IMR-90 (cell line): Measurements from ENCODE around the gene FITM2. TPM values are rescaled to one million over a fixed set of nuclear protein-coding genes. Genes with fewer than 3 reads are reported as not detected.

Experiments
- ATAC-seq: fragments of 200-7000 bp; cut with Tn5 transposase; 2 replicates; pipeline ENCODE4 v1.9.1; 2020; ENCODE audit warnings: low read depth, mild to moderate bottlenecking, moderate library complexity
- BruUV-seq: library from RNA; stranded (reverse); fragments of 400-500 nt; replicated peaks from 2 replicates; lab custom pipeline; 2021; lab: Mats Ljungman, UMichigan
- CTCF ChIA-PET: fragments of 300-600 bp; formaldehyde crosslinking; extraction: SDS; loops from one replicate; lab custom pipeline; 2021; ENCODE audit warnings: antibody characterized with exemption; lab: Yijun Ruan, JAX
- POLR2A ChIA-PET: fragments of 300-600 bp; sonication (Branson Sonifier 250); formaldehyde crosslinking; loops from one replicate; lab custom pipeline; 2022; ENCODE audit warnings: antibody characterized with exemption; ENCODE audit not compliant: unreplicated experiment; lab: Charles Lee
- DNase-seq: peaks from one replicate; pipeline ENCODE4 v3.0.0; 2013
- H2AFZ ChIP-seq: replicated peaks from 2 replicates; pipeline ENCODE3; 2013; ENCODE audit warnings: low read length, mild to moderate bottlenecking; ENCODE audit not compliant: poor library complexity
- H2AK5ac ChIP-seq: 2 replicates; pipeline ENCODE4 v1.6.1; 2013; ENCODE audit warnings: low read depth, low read length, inconsistent platforms
- H2AK9ac ChIP-seq: replicated peaks from 2 replicates; pipeline ENCODE3; 2013; ENCODE audit warnings: mild to moderate bottlenecking, low read depth, low read length, moderate library complexity; ENCODE audit not compliant: poor library complexity
- H2BK120ac ChIP-seq: 2 replicates; pipeline ENCODE4 v1.6.1; 2013; ENCODE audit warnings: low read depth, low read length, inconsistent platforms
- H2BK15ac ChIP-seq: 3 replicates; pipeline ENCODE4 v1.6.1; 2013; ENCODE audit warnings: low read depth, low read length, inconsistent platforms
- H2BK20ac ChIP-seq: 2 replicates; pipeline ENCODE4 v1.6.1; 2013; ENCODE audit warnings: low read depth, mild to moderate bottlenecking, inconsistent platforms, low read length, moderate library complexity
- H2BK5ac ChIP-seq: 2 replicates; pipeline ENCODE4 v1.6.1; 2013; ENCODE audit warnings: mild to moderate bottlenecking, low read depth, low read length, inconsistent platforms; ENCODE audit not compliant: poor library complexity, severe bottlenecking
- H3K14ac ChIP-seq: replicated peaks from 2 replicates; pipeline ENCODE4 v1.6.1; 2013; ENCODE audit warnings: low read depth, low read length, inconsistent platforms
- H3K18ac ChIP-seq: 2 replicates; pipeline ENCODE4 v1.6.1; 2013; ENCODE audit warnings: low read depth, low read length, control low read depth
- H3K23ac ChIP-seq: 2 replicates; pipeline ENCODE4 v1.6.1; 2013; ENCODE audit warnings: low read depth, low read length, inconsistent platforms
- H3K27ac ChIP-seq: 2 replicates; pipeline ENCODE4 v1.5.1; 2013; ENCODE audit warnings: mild to moderate bottlenecking, control low read depth, low read length; ENCODE audit not compliant: insufficient read depth
- H3K27me3 ChIP-seq: 2 replicates; pipeline ENCODE4 v1.6.1; 2013; ENCODE audit warnings: low read length; ENCODE audit not compliant: control insufficient read depth, insufficient read depth
- H3K36me3 ChIP-seq: 2 replicates; pipeline ENCODE4 v1.6.1; 2013; ENCODE audit warnings: low read length, mixed read lengths; ENCODE audit not compliant: control insufficient read depth, insufficient read depth
- H3K4ac ChIP-seq: 2 replicates; pipeline ENCODE4 v1.6.1; 2013; ENCODE audit warnings: low read depth, low read length, inconsistent platforms
- H3K4me1 ChIP-seq: 2 replicates; pipeline ENCODE4 v1.6.1; 2013; ENCODE audit warnings: low read length, mixed read lengths; ENCODE audit not compliant: control insufficient read depth, insufficient read depth
- H3K4me2 ChIP-seq: 2 replicates; pipeline ENCODE4 v1.6.1; 2013; ENCODE audit warnings: low read depth, mild to moderate bottlenecking, control low read depth, low read length, moderate library complexity
- H3K4me3 ChIP-seq: 2 replicates; pipeline ENCODE4 v1.5.1; 2013; ENCODE audit warnings: low read depth, mild to moderate bottlenecking, control low read depth, low read length, moderate library complexity; ENCODE audit not compliant: insufficient read depth
- H3K56ac ChIP-seq: 2 replicates; pipeline ENCODE4 v1.6.1; 2013; ENCODE audit warnings: low read length, inconsistent platforms; ENCODE audit not compliant: insufficient read depth; ENCODE audit errors: extremely low read depth
- H3K79me1 ChIP-seq, 2 experiments: 2 replicates each; pipeline ENCODE4 v1.6.1; 2013; ENCODE audit warnings: low read length in 2 of 2, inconsistent platforms in 1 of 2, low read depth in 1 of 2
- H3K9ac ChIP-seq: 2 replicates; pipeline ENCODE4 v1.6.1; 2013; ENCODE audit warnings: low read depth, low read length, control low read depth
- H3K9me1 ChIP-seq: 2 replicates; pipeline ENCODE4 v1.6.1; 2013; ENCODE audit warnings: low read length, inconsistent platforms; ENCODE audit not compliant: insufficient read depth
- H3K9me3 ChIP-seq: 2 replicates; pipeline ENCODE4 v1.6.1; 2013; ENCODE audit warnings: low read length; ENCODE audit not compliant: control insufficient read depth, insufficient read depth
- H4K20me1 ChIP-seq: 2 replicates; pipeline ENCODE4 v1.6.1; 2013; ENCODE audit warnings: low read length, inconsistent platforms; ENCODE audit not compliant: insufficient read depth
- H4K5ac ChIP-seq: 2 replicates; pipeline ENCODE4 v1.6.1; 2013; ENCODE audit warnings: mild to moderate bottlenecking, low read depth, low read length, control low read depth
- H4K8ac ChIP-seq, 2 experiments: 2 replicates each; pipeline ENCODE4 v1.6.1; 2013; ENCODE audit warnings: low read depth in 2 of 2, low read length in 2 of 2, control low read depth in 1 of 2, inconsistent platforms in 1 of 2
- H4K91ac ChIP-seq: 2 replicates; pipeline ENCODE4 v1.6.1; 2013; ENCODE audit warnings: low read depth, low read length, inconsistent platforms; ENCODE audit not compliant: insufficient read depth
- BHLHE40 ChIP-seq: fragments of 150-350 bp; IDR thresholded peaks from 2 replicates; pipeline ENCODE4 v1.6.1; 2016; ENCODE audit warnings: mild to moderate bottlenecking, low read depth, low read length
- MXI1 ChIP-seq: IDR thresholded peaks from 2 replicates; pipeline ENCODE4 v1.6.1; 2012; ENCODE audit warnings: low read depth, mild to moderate bottlenecking, low read length, moderate library complexity, borderline replicate concordance
- RAD21 ChIP-seq: IDR thresholded peaks from 2 replicates; pipeline ENCODE4 v1.6.1; 2012; ENCODE audit warnings: low read length, improper control_type of control experiment
- WGBS, 2 experiments: methylation state at CpG; one replicate each; pipeline versions ENCODE4 v1.1.5 to v1.1.7; 2013; ENCODE audit warnings: missing lambda C conversion rate in 2 of 2; ENCODE audit not compliant: insufficient read length in 1 of 2; ENCODE audit errors: extremely low coverage in 2 of 2; 5-methylcytosine and 5-hydroxymethylcytosine counted together
- dilution Hi-C: fragments of 300-500 bp; cut with HindIII; formaldehyde crosslinking; loops from one replicate; pipeline ENCODE4 v1.14.3; 2018; ENCODE audit warnings: low sequenced_read_pairs; ENCODE audit not compliant: unreplicated experiment
- in situ Hi-C: fragments of 300-500 bp; cut with MboI; formaldehyde crosslinking; loops from 3 replicates; pipeline ENCODE4 v1.14.3; 2019; ENCODE audit warnings: low sequenced_read_pairs, inconsistent platforms, mixed read lengths
- intact Hi-C: fragments of 100-400 bp; cut with micrococcal nuclease; formaldehyde crosslinking; loops from 2 replicates; pipeline ENCODE4 v1.10.0; 2022
- polyA plus RNA-seq, 3 experiments: library from polyadenylated mRNA; depleted of rRNA; stranded (reverse); fragments of >200 nt; gene quantifications; 2 replicates each; pipeline ENCODE4 v1.2.3, GENCODE V29; 2012; ENCODE audit warnings: low replicate concordance in 1 of 3
- total RNA-seq: library from RNA; depleted of rRNA; stranded (reverse); fragments of >200 nt; gene quantifications from 2 replicates; pipeline ENCODE4 v1.2.3, GENCODE V29; 2012
- TF ChIP-seq, protein P1 (sequence below): conservative IDR thresholded peaks from 2 replicates; pipeline ENCODE4 v1.5.1; 2012; ENCODE audit warnings: mild to moderate bottlenecking, low read depth, low read length, improper control_type of control experiment

The FITM2 gene
- total and polyA plus RNA-seq, 2 of the 4 experiments (the other 2 are of a cell fraction): 3.4 to 6.5 TPM

- no peak for TF ChIP-seq BHLHE40
- TF ChIP-seq, protein P1, sequence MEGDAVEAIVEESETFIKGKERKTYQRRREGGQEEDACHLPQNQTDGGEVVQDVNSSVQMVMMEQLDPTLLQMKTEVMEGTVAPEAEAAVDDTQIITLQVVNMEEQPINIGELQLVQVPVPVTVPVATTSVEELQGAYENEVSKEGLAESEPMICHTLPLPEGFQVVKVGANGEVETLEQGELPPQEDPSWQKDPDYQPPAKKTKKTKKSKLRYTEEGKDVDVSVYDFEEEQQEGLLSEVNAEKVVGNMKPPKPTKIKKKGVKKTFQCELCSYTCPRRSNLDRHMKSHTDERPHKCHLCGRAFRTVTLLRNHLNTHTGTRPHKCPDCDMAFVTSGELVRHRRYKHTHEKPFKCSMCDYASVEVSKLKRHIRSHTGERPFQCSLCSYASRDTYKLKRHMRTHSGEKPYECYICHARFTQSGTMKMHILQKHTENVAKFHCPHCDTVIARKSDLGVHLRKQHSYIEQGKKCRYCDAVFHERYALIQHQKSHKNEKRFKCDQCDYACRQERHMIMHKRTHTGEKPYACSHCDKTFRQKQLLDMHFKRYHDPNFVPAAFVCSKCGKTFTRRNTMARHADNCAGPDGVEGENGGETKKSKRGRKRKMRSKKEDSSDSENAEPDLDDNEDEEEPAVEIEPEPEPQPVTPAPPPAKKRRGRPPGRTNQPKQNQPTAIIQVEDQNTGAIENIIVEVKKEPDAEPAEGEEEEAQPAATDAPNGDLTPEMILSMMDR: no peak
- no peak for TF ChIP-seq MXI1
- no peak for TF ChIP-seq RAD21
- Histone ChIP-seq H2AK5ac (no peak overlapping the region), H3K4me1 (no peaks in the 10 kb centered on the region), H4K20me1 (no peaks in the 10 kb centered on the region), H3K9ac (no peak overlapping the region), H2AFZ (no peak overlapping the region), H2BK15ac (no peak overlapping the region), H3K23ac (no peak overlapping the region), H3K9me1 (peaks cover 3% of the 10 kb centered on the region; the same call in 1 of the 2 replicates), H4K8ac (no peak overlapping the region), H3K4me3 (no peak overlapping the region), H3K18ac (no peak overlapping the region), H3K4me2 (no peak overlapping the region), H3K27me3 (no peaks in the 10 kb centered on the region), H3K36me3 (0 out of 2 replicates have a peak, but pooled peaks cover 1% of the 10 kb centered on the region), H2AK9ac (no peak overlapping the region), H3K56ac (no peak overlapping the region), H4K91ac (no peak overlapping the region), H2BK20ac (no peak overlapping the region), H3K9me3 (no peaks in the 10 kb centered on the region), H4K5ac (no peak overlapping the region), H3K79me1 (peaks cover 0 to 3% of the 10 kb centered on the region in 2 experiments; a peak in 2 of 4 replicates), H3K4ac (no peak overlapping the region), H2BK120ac (no peak overlapping the region), H3K27ac (no peak overlapping the region), H2BK5ac (no peak overlapping the region), H3K14ac (no peak overlapping the region)
- no peak for DNase-seq
- ATAC-seq: no peak
- intact Hi-C loops: no loop called here
- no TSS peak for BruUV-seq
- dilution Hi-C loops: no loop called here
- CTCF ChIA-PET: no interaction called here
- POLR2A ChIA-PET: no interaction called here
- in situ Hi-C loops: no loop called here
- no CpG with 5 or more reads among the region's 8 CpGs for WGBS, 2 experiments
Measured at GRCh38 chr20:44302736-44303135, 8.3 kb downstream of the FITM2 start.
